ENCODE measurements around the gene KATNB1. TPM values are rescaled to one million over a fixed set of nuclear protein-coding genes. Genes with fewer than 3 reads are reported as not detected.
"Not testable (repeated sequence)": the region's sequence is repeated elsewhere in the genome, so short reads cannot be mapped to it uniquely, and the experiment has no call there.

KATNB1 gene
- polyA plus RNA-seq, 1 donor from 2014 or later, result 57.9 TPM

GRCh38 chr16:57775661-57776469 is 40.3 kb downstream of the KATNB1 start:
- no peaks in the 10 kb centered on the region for H4K20me1 ChIP-seq (ENCODE audit: insufficient read depth)
- no peaks in the 10 kb centered on the region for H3K27me3 ChIP-seq (ENCODE audit: insufficient read depth, low read depth, low read length)
- H3K9me3 ChIP-seq (ENCODE audit: low read length), result no peaks in the 10 kb centered on the region
- TF ChIP-seq SMC3 (conservative IDR thresholded peaks at IDR 0.05; ENCODE audit: poor library complexity) (peak; percentile 57), TAF1 (IDR thresholded peaks at IDR 0.05; ENCODE audit: low read depth) (no peak), RAD21 (conservative IDR thresholded peaks at IDR 0.05) (peak; percentile 56), MXI1 (conservative IDR thresholded peaks at IDR 0.05; ENCODE audit: poor library complexity, severe bottlenecking) (no peak), EP300 (conservative IDR thresholded peaks at IDR 0.05; ENCODE audit: poor library complexity, severe bottlenecking) (no peak), EZH2 (IDR thresholded peaks at IDR 0.05; ENCODE audit: borderline replicate concordance, insufficient read depth, low read length, poor library complexity, severe bottlenecking) (no peak), POLR2AphosphoS5 (IDR thresholded peaks at IDR 0.05) (no peak), CTCF (IDR thresholded peaks at IDR 0.05; ENCODE audit: poor library complexity, severe bottlenecking) (peak; percentile 55)
- TF ChIP-seq, protein P1, sequence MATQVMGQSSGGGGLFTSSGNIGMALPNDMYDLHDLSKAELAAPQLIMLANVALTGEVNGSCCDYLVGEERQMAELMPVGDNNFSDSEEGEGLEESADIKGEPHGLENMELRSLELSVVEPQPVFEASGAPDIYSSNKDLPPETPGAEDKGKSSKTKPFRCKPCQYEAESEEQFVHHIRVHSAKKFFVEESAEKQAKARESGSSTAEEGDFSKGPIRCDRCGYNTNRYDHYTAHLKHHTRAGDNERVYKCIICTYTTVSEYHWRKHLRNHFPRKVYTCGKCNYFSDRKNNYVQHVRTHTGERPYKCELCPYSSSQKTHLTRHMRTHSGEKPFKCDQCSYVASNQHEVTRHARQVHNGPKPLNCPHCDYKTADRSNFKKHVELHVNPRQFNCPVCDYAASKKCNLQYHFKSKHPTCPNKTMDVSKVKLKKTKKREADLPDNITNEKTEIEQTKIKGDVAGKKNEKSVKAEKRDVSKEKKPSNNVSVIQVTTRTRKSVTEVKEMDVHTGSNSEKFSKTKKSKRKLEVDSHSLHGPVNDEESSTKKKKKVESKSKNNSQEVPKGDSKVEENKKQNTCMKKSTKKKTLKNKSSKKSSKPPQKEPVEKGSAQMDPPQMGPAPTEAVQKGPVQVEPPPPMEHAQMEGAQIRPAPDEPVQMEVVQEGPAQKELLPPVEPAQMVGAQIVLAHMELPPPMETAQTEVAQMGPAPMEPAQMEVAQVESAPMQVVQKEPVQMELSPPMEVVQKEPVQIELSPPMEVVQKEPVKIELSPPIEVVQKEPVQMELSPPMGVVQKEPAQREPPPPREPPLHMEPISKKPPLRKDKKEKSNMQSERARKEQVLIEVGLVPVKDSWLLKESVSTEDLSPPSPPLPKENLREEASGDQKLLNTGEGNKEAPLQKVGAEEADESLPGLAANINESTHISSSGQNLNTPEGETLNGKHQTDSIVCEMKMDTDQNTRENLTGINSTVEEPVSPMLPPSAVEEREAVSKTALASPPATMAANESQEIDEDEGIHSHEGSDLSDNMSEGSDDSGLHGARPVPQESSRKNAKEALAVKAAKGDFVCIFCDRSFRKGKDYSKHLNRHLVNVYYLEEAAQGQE (IDR thresholded peaks at IDR 0.05; ENCODE audit: borderline replicate concordance), result no peak
- no peaks in the 10 kb centered on the region for H3K9me2 ChIP-seq (ENCODE audit: insufficient read depth, low read length)
- H3K4me3 ChIP-seq (ENCODE audit: low read length), result no peak overlapping the region
- no peaks in the 10 kb centered on the region for H3F3A ChIP-seq (ENCODE audit: insufficient read depth, low read length, poor library complexity, severe bottlenecking)
- H3K4me2 ChIP-seq (ENCODE audit: low read length), result no peak overlapping the region
- no peak overlapping the region for H3K27ac ChIP-seq (ENCODE audit: low read length)
- no peaks in the 10 kb centered on the region for H3K36me3 ChIP-seq (ENCODE audit: insufficient read depth, low read length)
- H3K9ac ChIP-seq (ENCODE audit: low read length), result no peak overlapping the region
- H3K79me2 ChIP-seq (replicated peaks; ENCODE audit: insufficient read depth, low read length), result no peaks in the 10 kb centered on the region
- no peak overlapping the region for H2AFZ ChIP-seq (ENCODE audit: low read depth, low read length)

GRCh38 chr16:57778658-57779057 is 43.1 kb downstream of the KATNB1 start:
- Histone ChIP-seq H3K27me3 (ENCODE audit: insufficient read depth, low read depth, low read length) (no peaks in the 10 kb centered on the region), H3K36me3 (ENCODE audit: insufficient read depth, low read length) (no peaks in the 10 kb centered on the region), H2AFZ (ENCODE audit: low read depth, low read length) (no peak overlapping the region), H3K9ac (ENCODE audit: low read length) (no peak overlapping the region), H4K20me1 (ENCODE audit: insufficient read depth) (no peaks in the 10 kb centered on the region), H3K27ac (ENCODE audit: low read length) (no peak overlapping the region), H3F3A (ENCODE audit: insufficient read depth, low read length, poor library complexity, severe bottlenecking) (no peaks in the 10 kb centered on the region), H3K4me3 (ENCODE audit: low read length) (no peak overlapping the region), H3K79me2 (replicated peaks; ENCODE audit: insufficient read depth, low read length) (no peaks in the 10 kb centered on the region), H3K4me2 (ENCODE audit: low read length) (no peak overlapping the region), H3K9me2 (ENCODE audit: insufficient read depth, low read length) (no peaks in the 10 kb centered on the region), H3K9me3 (ENCODE audit: low read length) (no peaks in the 10 kb centered on the region)
- TF ChIP-seq SMC3 (conservative IDR thresholded peaks at IDR 0.05; ENCODE audit: poor library complexity) (no peak), MXI1 (conservative IDR thresholded peaks at IDR 0.05; ENCODE audit: poor library complexity, severe bottlenecking) (no peak), RAD21 (conservative IDR thresholded peaks at IDR 0.05) (no peak), CTCF (IDR thresholded peaks at IDR 0.05; ENCODE audit: poor library complexity, severe bottlenecking) (no peak), EP300 (conservative IDR thresholded peaks at IDR 0.05; ENCODE audit: poor library complexity, severe bottlenecking) (no peak), TAF1 (IDR thresholded peaks at IDR 0.05; ENCODE audit: low read depth) (no peak), POLR2AphosphoS5 (IDR thresholded peaks at IDR 0.05) (no peak), EZH2 (IDR thresholded peaks at IDR 0.05; ENCODE audit: borderline replicate concordance, insufficient read depth, low read length, poor library complexity, severe bottlenecking) (no peak)
- TF ChIP-seq, protein P1 (IDR thresholded peaks at IDR 0.05; ENCODE audit: borderline replicate concordance), result no peak

DNA sequence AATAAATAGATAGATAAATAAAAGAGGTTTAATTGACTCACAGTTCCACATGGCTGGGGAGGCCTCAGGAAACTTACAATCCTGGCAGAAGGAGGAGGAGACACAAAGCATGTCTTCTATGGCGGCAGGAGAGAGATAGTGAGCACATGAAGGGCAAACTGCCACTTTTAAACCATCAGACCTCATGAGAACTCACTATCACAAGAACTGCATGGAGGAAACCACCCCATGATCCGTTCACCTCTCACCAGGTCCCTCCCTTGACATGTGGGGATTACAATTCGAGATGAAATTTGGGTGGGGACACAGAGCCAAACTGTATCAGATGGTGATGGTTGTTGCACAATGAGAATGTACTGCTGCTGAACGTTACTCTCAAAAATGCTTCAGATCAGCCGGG is 44.3 kb downstream of the KATNB1 start:
- H3K79me2 ChIP-seq (replicated peaks; ENCODE audit: insufficient read depth, low read length); H3K27ac ChIP-seq (ENCODE audit: low read length); H4K20me1 ChIP-seq (ENCODE audit: insufficient read depth); H3K27me3 ChIP-seq (ENCODE audit: insufficient read depth, low read depth, low read length); H3K36me3 ChIP-seq (ENCODE audit: insufficient read depth, low read length); H3K4me2 ChIP-seq (ENCODE audit: low read length); H2AFZ ChIP-seq (ENCODE audit: low read depth, low read length); H3K9me3 ChIP-seq (ENCODE audit: low read length); H3K9ac ChIP-seq (ENCODE audit: low read length); H3F3A ChIP-seq (ENCODE audit: insufficient read depth, low read length, poor library complexity, severe bottlenecking); H3K9me2 ChIP-seq (ENCODE audit: insufficient read depth, low read length); H3K4me3 ChIP-seq (ENCODE audit: low read length): not testable (repeated sequence)

Measured in neural cell (in vitro differentiated cells).